ENCODE results near the gene SF3B2. TPM values are rescaled to one million over a fixed set of nuclear protein-coding genes. Genes with fewer than 3 reads are reported as not detected.
A peak's percentile ranks its signal among the peaks of the same experiment; 100 is the strongest.

The SF3B2 gene
- total and polyA plus RNA-seq, 2 donors (not counting 3 experiments of a cell fraction or from before 2014, with no cell fraction given), result 99.4 to 196 TPM

DNA sequence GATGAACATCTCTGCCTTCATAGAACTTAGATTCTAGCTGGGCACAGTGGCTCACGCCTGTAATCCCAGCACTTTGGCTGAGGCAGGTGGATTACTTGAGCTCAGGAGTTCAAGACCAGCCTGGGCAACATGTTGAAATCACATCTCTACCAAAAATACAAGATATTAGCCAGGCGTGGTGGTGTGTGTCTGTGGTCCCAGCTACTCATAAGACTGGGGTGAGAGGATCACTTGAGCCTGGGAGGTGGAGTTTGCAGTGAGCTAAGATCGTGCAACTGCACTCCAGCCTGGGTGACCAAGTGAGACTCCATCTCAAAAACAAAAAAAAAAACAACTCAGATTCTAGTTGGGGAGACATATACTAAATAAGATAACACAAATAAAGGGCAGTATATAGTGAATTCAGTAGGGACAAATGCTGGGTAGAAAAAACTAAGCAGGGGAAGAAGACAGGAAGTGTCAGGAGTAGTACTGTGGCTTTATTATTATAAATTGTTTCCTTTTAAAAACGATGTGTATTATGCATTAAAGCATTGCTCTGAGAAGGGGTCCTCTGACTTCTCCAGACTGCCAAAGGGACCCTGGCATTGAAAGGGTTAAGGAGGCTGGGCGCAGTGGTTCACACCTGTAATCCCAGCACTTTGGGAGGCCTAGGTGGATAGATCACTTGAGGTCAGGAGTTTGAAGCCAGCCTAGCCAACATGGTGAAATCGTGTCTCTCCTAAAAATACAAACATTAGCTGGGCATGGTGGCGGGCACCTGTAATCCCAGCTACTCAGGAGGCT, 64.6 kb downstream of the SF3B2 start:
- H3K4me1 ChIP-seq (ENCODE audit: control insufficient read depth, extremely low read depth, insufficient read depth, low read length), result peaks cover 62% of the 10 kb centered on the region
- dilution Hi-C loops (cut with MboI; ENCODE audit: extremely low pct_ligation_motif_present, low sequenced_read_pairs) (no loop called here), intact Hi-C loops (cut with micrococcal nuclease) (loop anchor here (5.0 kb wide), 1 partner anchor 34 kb away; no protein-coding TSS in a partner anchor)
- no peaks in the 10 kb centered on the region for H3K27me3 ChIP-seq (ENCODE audit: control insufficient read depth in 2 of 2, insufficient read depth in 2 of 2, low read length in 2 of 2)
- ChIA-PET CTCF (interaction anchor here (1.8 to 3.8 kb wide), 3 partner anchors 9 to 48 kb away, joined by 7 to 25 read pairs (median 10); no protein-coding TSS in a partner anchor), POLR2A (no interaction called here)
- DNase-seq (ENCODE audit: low read depth, low spot score) (no peak), FAIRE-seq (no peak)
- no TSS peak for BruUV-seq (replicated peaks)
- TF ChIP-seq JUN (IDR thresholded peaks at IDR 0.05; ENCODE audit: borderline replicate concordance, insufficient read depth, insufficient read length, low read depth), result no peak
- no peaks in the 10 kb centered on the region for H3K9me3 ChIP-seq (replicated peaks; ENCODE audit: control insufficient read depth, insufficient read depth, low read length)
- no peaks in the 10 kb centered on the region for H3K36me3 ChIP-seq (ENCODE audit: control insufficient read depth in 2 of 2, extremely low read depth in 1 of 2, insufficient read depth in 2 of 2, low read length in 2 of 2)
- no peak overlapping the region for H2AFZ ChIP-seq (ENCODE audit: low read depth, low read length)
- H3K27ac ChIP-seq (ENCODE audit: insufficient read depth, low read depth, low read length), result no peak overlapping the region
- H3K9me1 ChIP-seq (replicated peaks; ENCODE audit: control insufficient read depth, extremely low read depth, insufficient read depth, low read length), result no peaks in the 10 kb centered on the region
- H3K4me3 ChIP-seq (replicated peaks in 1 of 3; ENCODE audit: insufficient read depth in 1 of 3, low read depth in 1 of 3, low read length in 3 of 3), result no peak overlapping the region
- no peak overlapping the region for H3K9ac ChIP-seq (replicated peaks; ENCODE audit: extremely low read depth, insufficient read depth, low read length)
- H3K79me2 ChIP-seq (ENCODE audit: control insufficient read depth, insufficient read depth, low read length), result peaks cover 15% of the 10 kb centered on the region
- H3K4me2 ChIP-seq (ENCODE audit: insufficient read depth, low read length), result no peak overlapping the region
- H4K20me1 ChIP-seq (replicated peaks; ENCODE audit: control insufficient read depth, extremely low read depth, insufficient read depth, low read length), result no peaks in the 10 kb centered on the region

GRCh38 chr11:66118847-66119246, 66.7 kb downstream of the SF3B2 start:
- no peaks in the 10 kb centered on the region for H3K27me3 ChIP-seq (ENCODE audit: control insufficient read depth in 2 of 2, insufficient read depth in 2 of 2, low read length in 2 of 2)
- no peaks in the 10 kb centered on the region for H3K9me1 ChIP-seq (replicated peaks; ENCODE audit: control insufficient read depth, extremely low read depth, insufficient read depth, low read length)
- no peak overlapping the region for H3K4me3 ChIP-seq (replicated peaks in 1 of 3; ENCODE audit: insufficient read depth in 1 of 3, low read depth in 1 of 3, low read length in 3 of 3)
- POLR2A ChIA-PET, result interaction anchor here (0.6 kb wide), 1 partner anchor 68 kb away, joined by 4 read pairs; no protein-coding TSS in a partner anchor
- peaks cover 41% of the 10 kb centered on the region for H3K4me1 ChIP-seq (ENCODE audit: control insufficient read depth, extremely low read depth, insufficient read depth, low read length)
- DNase-seq (ENCODE audit: low read depth, low spot score), result no peak
- H2AFZ ChIP-seq (ENCODE audit: low read depth, low read length), result no peak overlapping the region
- H3K27ac ChIP-seq (ENCODE audit: insufficient read depth, low read depth, low read length), result peak overlapping the region; percentile 78
- peak overlapping the region; percentile 45 for H3K4me2 ChIP-seq (ENCODE audit: insufficient read depth, low read length)
- H3K79me2 ChIP-seq (ENCODE audit: control insufficient read depth, insufficient read depth, low read length), result peaks cover 13% of the 10 kb centered on the region
- TF ChIP-seq JUN (IDR thresholded peaks at IDR 0.05; ENCODE audit: borderline replicate concordance, insufficient read depth, insufficient read length, low read depth) (no peak), POLR2AphosphoS5 (IDR thresholded peaks at IDR 0.05; ENCODE audit: insufficient read depth, low read depth, low read length) (no peak), POLR2A (IDR thresholded peaks at IDR 0.05; ENCODE audit: low read depth, low read length) (no peak), GATA2 (IDR thresholded peaks at IDR 0.05; ENCODE audit: insufficient read depth, insufficient read length, low read depth, low read length) (no peak), MYC (IDR thresholded peaks at IDR 0.05; ENCODE audit: low read depth, low read length) (no peak), EZH2 (IDR thresholded peaks at IDR 0.05; ENCODE audit: borderline replicate concordance, low read depth, low read length, severe bottlenecking) (no peak), FOS (IDR thresholded peaks at IDR 0.05; ENCODE audit: borderline replicate concordance, insufficient read depth, low read length) (no peak)
- TF ChIP-seq, protein P1, sequence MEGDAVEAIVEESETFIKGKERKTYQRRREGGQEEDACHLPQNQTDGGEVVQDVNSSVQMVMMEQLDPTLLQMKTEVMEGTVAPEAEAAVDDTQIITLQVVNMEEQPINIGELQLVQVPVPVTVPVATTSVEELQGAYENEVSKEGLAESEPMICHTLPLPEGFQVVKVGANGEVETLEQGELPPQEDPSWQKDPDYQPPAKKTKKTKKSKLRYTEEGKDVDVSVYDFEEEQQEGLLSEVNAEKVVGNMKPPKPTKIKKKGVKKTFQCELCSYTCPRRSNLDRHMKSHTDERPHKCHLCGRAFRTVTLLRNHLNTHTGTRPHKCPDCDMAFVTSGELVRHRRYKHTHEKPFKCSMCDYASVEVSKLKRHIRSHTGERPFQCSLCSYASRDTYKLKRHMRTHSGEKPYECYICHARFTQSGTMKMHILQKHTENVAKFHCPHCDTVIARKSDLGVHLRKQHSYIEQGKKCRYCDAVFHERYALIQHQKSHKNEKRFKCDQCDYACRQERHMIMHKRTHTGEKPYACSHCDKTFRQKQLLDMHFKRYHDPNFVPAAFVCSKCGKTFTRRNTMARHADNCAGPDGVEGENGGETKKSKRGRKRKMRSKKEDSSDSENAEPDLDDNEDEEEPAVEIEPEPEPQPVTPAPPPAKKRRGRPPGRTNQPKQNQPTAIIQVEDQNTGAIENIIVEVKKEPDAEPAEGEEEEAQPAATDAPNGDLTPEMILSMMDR (IDR thresholded peaks at IDR 0.05; ENCODE audit: extremely low read depth in 1 of 2, insufficient read depth in 1 of 2, low read depth in 1 of 2, low read length in 2 of 2), result no peak
- TF ChIP-seq, protein P2, sequence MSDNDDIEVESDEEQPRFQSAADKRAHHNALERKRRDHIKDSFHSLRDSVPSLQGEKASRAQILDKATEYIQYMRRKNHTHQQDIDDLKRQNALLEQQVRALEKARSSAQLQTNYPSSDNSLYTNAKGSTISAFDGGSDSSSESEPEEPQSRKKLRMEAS (IDR thresholded peaks at IDR 0.05; ENCODE audit: insufficient read depth, insufficient read length), result no peak
- CTCF ChIA-PET, result interaction anchor here (0.7 to 1.6 kb wide), 8 partner anchors 13 to 349 kb away, joined by 3 to 4 read pairs (median 4); no protein-coding TSS in a partner anchor
- H4K20me1 ChIP-seq (replicated peaks; ENCODE audit: control insufficient read depth, extremely low read depth, insufficient read depth, low read length), result no peaks in the 10 kb centered on the region
- dilution Hi-C loops (cut with MboI; ENCODE audit: extremely low pct_ligation_motif_present, low sequenced_read_pairs), result no loop called here
- H3K36me3 ChIP-seq (ENCODE audit: control insufficient read depth in 2 of 2, extremely low read depth in 1 of 2, insufficient read depth in 2 of 2, low read length in 2 of 2), result no peaks in the 10 kb centered on the region
- intact Hi-C loops (cut with micrococcal nuclease), result loop anchor here (5.0 kb wide), 1 partner anchor 37 kb away; no protein-coding TSS in a partner anchor
- BruUV-seq (replicated peaks), result TSS peak; percentile 31
- H3K9ac ChIP-seq (replicated peaks; ENCODE audit: extremely low read depth, insufficient read depth, low read length), result peak overlapping the region; percentile 57
- no peak for FAIRE-seq
- H3K9me3 ChIP-seq (replicated peaks; ENCODE audit: control insufficient read depth, insufficient read depth, low read length), result no peaks in the 10 kb centered on the region

Data from endothelial cell of umbilical vein (primary cell).